Endothelial cell of umbilical vein (primary cell): ENCODE results near the gene FER. TPM values are rescaled to one million over a fixed set of nuclear protein-coding genes. Genes with fewer than 3 reads are reported as not detected.
"Not testable (repeated sequence)": the region's sequence is repeated elsewhere in the genome, so short reads cannot be mapped to it uniquely, and the experiment has no call there.

ENCODE experiments used
- BruUV-seq: library from RNA; stranded (reverse); fragments of 400-500 nt; replicated peaks from 2 replicates; lab custom pipeline; 2021; lab: Mats Ljungman, UMichigan
- CTCF ChIA-PET: fragments of 300-600, 350-600 bp; sonication (Branson Sonifier 250); formaldehyde crosslinking; loops from one replicate; lab custom pipeline; 2021; ENCODE audit warnings: antibody characterized with exemption, inconsistent platforms; lab: Charles Lee
- POLR2A ChIA-PET: fragments of 300-600, 350-600 bp; sonication (Branson Sonifier 250); formaldehyde crosslinking; loops from one replicate; lab custom pipeline; 2021; ENCODE audit warnings: antibody characterized with exemption, inconsistent platforms; lab: Charles Lee
- DNase-seq: peaks from one replicate; pipeline ENCODE4 v3.0.0-alpha.2; 2011; ENCODE audit warnings: low read depth, low spot score
- FAIRE-seq: peaks from 2 replicates; lab custom pipeline; 2011; peaks lifted over from hg19 to GRCh38; lab: Jason Lieb, UNC
- H2AFZ ChIP-seq: 2 replicates; pipeline ENCODE4 v1.6.0; 2012; ENCODE audit warnings: low read depth, low read length, control low read depth, inconsistent platforms
- H3K27ac ChIP-seq: 2 replicates; pipeline ENCODE4 v1.5.1; 2011; ENCODE audit warnings: low read depth, mild to moderate bottlenecking, control low read depth, low read length, moderate library complexity; ENCODE audit not compliant: insufficient read depth
- H3K27me3 ChIP-seq, 2 experiments: 2 replicates each; pipeline versions ENCODE4 v1.6.0 to v1.6.1; 2011; ENCODE audit warnings: low read length in 2 of 2, mixed read lengths in 1 of 2; ENCODE audit not compliant: control insufficient read depth in 2 of 2, insufficient read depth in 2 of 2
- H3K36me3 ChIP-seq, 2 experiments: 2 replicates in 1 of 2; 3 replicates in 1 of 2; pipeline ENCODE4 v1.5.1; 2011; ENCODE audit warnings: low read length in 2 of 2, mild to moderate bottlenecking in 1 of 2, moderate library complexity in 1 of 2; ENCODE audit not compliant: control insufficient read depth in 2 of 2, insufficient read depth in 2 of 2; ENCODE audit errors: extremely low read depth in 1 of 2
- H3K4me1 ChIP-seq: 3 replicates; pipeline ENCODE4 v1.5.1; 2011; ENCODE audit warnings: mild to moderate bottlenecking, low read length; ENCODE audit not compliant: control insufficient read depth, insufficient read depth; ENCODE audit errors: extremely low read depth
- H3K4me2 ChIP-seq: 2 replicates; pipeline ENCODE4 v1.6.1; 2011; ENCODE audit warnings: low read length, control low read depth, mixed read lengths; ENCODE audit not compliant: insufficient read depth
- H3K4me3 ChIP-seq, 3 experiments: fragments of 200-600 bp in 1 of 3; sonication (generic), shearing (Covaris generic) in 1 of 3; replicated peaks in 1 of 3; 2 replicates each; pipeline ENCODE4 v1.5.1; 2011 to 2016; ENCODE audit warnings: control low read depth in 3 of 3, low read length in 3 of 3, mild to moderate bottlenecking in 2 of 3, inconsistent platforms in 1 of 3, low read depth in 1 of 3, moderate library complexity in 1 of 3; ENCODE audit not compliant: insufficient read depth in 1 of 3
- H3K79me2 ChIP-seq: 2 replicates; pipeline ENCODE4 v1.6.0; 2012; ENCODE audit warnings: low read length, inconsistent platforms; ENCODE audit not compliant: control insufficient read depth, insufficient read depth
- H3K9ac ChIP-seq: replicated peaks from 2 replicates; pipeline ENCODE3; 2011; ENCODE audit warnings: low read length, control low read depth; ENCODE audit not compliant: insufficient read depth; ENCODE audit errors: extremely low read depth
- H3K9me1 ChIP-seq: replicated peaks from 3 replicates; pipeline ENCODE4 v1.6.0; 2011; ENCODE audit warnings: mild to moderate bottlenecking, low read length; ENCODE audit not compliant: control insufficient read depth, insufficient read depth; ENCODE audit errors: extremely low read depth
- H3K9me3 ChIP-seq: replicated peaks from 2 replicates; pipeline ENCODE4 v1.5.1; 2012; ENCODE audit warnings: low read length, inconsistent platforms; ENCODE audit not compliant: control insufficient read depth, insufficient read depth
- H4K20me1 ChIP-seq: replicated peaks from 2 replicates; pipeline ENCODE3; 2011; ENCODE audit warnings: mild to moderate bottlenecking, low read length; ENCODE audit not compliant: control insufficient read depth, insufficient read depth; ENCODE audit errors: extremely low read depth
- FOS ChIP-seq: IDR thresholded peaks from 2 replicates; pipeline ENCODE4 v1.6.1; 2011; ENCODE audit warnings: mild to moderate bottlenecking, low read length, moderate library complexity, borderline replicate concordance; ENCODE audit not compliant: insufficient read depth
- POLR2A ChIP-seq: IDR thresholded peaks from 2 replicates; pipeline ENCODE4 v1.6.1; 2012; ENCODE audit warnings: low read depth, mild to moderate bottlenecking, control low read depth, low read length
- POLR2AphosphoS5 ChIP-seq: IDR thresholded peaks from 2 replicates; pipeline ENCODE4 v1.6.1; 2012; ENCODE audit warnings: low read depth, mild to moderate bottlenecking, control low read depth, low read length, moderate library complexity; ENCODE audit not compliant: insufficient read depth
- dilution Hi-C: fragments of 300-500 bp; cut with MboI; formaldehyde crosslinking; loops from one replicate; pipeline ENCODE4 v1.15.0; 2019; ENCODE audit warnings: low sequenced_read_pairs; ENCODE audit not compliant: extremely low pct_ligation_motif_present
- intact Hi-C: fragments of 100-400 bp; cut with micrococcal nuclease; formaldehyde crosslinking; loops from one replicate; pipeline ENCODE4 v1.10.0; 2022
- polyA plus RNA-seq, 4 experiments: library from polyadenylated mRNA; depleted of rRNA in 3 of 4; stranded (reverse) in 3 of 4; unstranded in 1 of 4; fragments of >200 nt; gene quantifications; 2 replicates each; pipeline versions ENCODE4 v1.2.1 to v1.2.3, GENCODE V29; 2011 to 2012; ENCODE audit warnings: missing spikeins in 1 of 4
- total RNA-seq: library from RNA; stranded (reverse); gene quantifications from 2 replicates; pipeline ENCODE4 v1.2.3, GENCODE V29; 2021

The FER gene
- total and polyA plus RNA-seq, 2 donors (not counting 3 experiments of a cell fraction or from before 2014, with no cell fraction given) = 2.3 to 27.5 TPM

DNA sequence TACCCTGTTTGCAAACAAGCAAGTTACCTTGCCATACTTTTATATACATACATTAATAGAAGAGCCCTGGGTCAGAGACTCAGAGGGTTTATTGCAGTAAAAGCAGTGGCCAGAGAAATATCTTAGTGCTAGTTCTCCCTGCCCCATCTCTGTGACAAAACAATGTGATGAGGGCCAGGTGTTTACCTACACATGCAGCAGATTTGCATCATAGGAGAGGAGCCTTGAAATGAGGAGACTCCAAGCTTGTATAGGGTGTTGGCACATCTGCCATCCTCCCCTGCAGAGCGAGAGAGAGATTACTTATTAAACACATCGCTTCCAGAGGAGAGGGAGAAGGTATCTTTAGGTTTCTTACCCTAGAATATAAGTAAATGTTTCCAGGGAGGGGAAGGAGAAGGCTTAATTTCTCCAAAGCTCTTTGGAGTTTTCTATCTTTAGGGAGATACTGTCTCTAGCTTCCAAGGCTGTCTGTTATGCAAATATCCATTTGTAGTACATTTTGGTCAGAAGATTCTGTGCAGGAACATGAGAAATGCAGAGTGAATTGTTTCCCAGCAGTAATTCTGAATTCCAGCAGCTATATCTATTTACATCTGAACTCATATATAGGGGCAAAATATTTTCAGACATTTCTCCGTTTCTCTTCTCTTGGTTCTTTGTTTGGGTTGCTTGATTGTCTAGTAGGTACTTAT, 15.7 kb downstream of the FER start:
- CTCF ChIA-PET = no interaction called here
- intact Hi-C loops = no loop called here
- BruUV-seq = no TSS peak
- no peaks in the 10 kb centered on the region for H3K9me1 ChIP-seq
- no peak overlapping the region for H2AFZ ChIP-seq
- H3K36me3 ChIP-seq = peaks cover 0 to 2% of the 10 kb centered on the region in 2 experiments
- peaks cover 6% of the 10 kb centered on the region for H3K79me2 ChIP-seq
- no peaks in the 10 kb centered on the region for H3K27me3 ChIP-seq
- no peak overlapping the region for H3K9ac ChIP-seq
- H3K9me3 ChIP-seq = no peaks in the 10 kb centered on the region
- no peak overlapping the region for H3K4me3 ChIP-seq
- no peak for TF ChIP-seq FOS
- TF ChIP-seq POLR2A = no peak
- no peak overlapping the region for H3K4me2 ChIP-seq
- DNase-seq (no peak), FAIRE-seq (no peak)
- no peak overlapping the region for H3K27ac ChIP-seq
- H4K20me1 ChIP-seq = peaks cover 3% of the 10 kb centered on the region
- H3K4me1 ChIP-seq = no peaks in the 10 kb centered on the region
- POLR2A ChIA-PET = no interaction called here
- dilution Hi-C loops = no loop called here

DNA sequence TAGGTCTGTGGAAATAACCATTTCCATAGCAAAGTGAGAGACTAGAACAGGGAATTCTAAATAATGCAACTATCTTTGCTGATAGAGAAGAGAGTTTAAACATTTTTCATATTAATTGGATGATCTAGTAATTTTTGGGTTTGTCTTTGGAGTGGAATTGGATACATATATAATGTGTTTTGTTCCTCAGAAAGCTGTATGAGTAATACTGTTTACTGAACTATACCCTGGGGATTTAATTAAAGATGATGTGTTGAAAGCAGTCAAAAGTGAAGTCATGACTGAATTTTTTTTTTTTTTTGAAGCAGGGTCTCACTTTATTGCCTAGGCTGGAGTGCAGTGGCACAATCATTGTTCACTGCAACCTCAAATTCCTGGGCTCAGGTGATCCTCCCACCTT, 17.9 kb downstream of the FER start:
- Histone ChIP-seq H3K79me2 (peaks cover 2% of the 10 kb centered on the region), H4K20me1 (no peaks in the 10 kb centered on the region), H2AFZ (no peak overlapping the region), H3K9ac (no peak overlapping the region), H3K9me1 (no peaks in the 10 kb centered on the region), H3K27me3 (no peaks in the 10 kb centered on the region), H3K4me3 (no peak overlapping the region), H3K4me1 (no peaks in the 10 kb centered on the region), H3K4me2 (no peak overlapping the region), H3K9me3 (no peaks in the 10 kb centered on the region), H3K27ac (no peak overlapping the region), H3K36me3 (no peaks in the 10 kb centered on the region)
- BruUV-seq = no TSS peak
- no peak for FAIRE-seq
- ChIA-PET POLR2A (no interaction called here), CTCF (no interaction called here)
- dilution Hi-C loops = no loop called here
- no peak for DNase-seq
- intact Hi-C loops = no loop called here
- no peak for TF ChIP-seq FOS
- no peak for TF ChIP-seq POLR2AphosphoS5

DNA sequence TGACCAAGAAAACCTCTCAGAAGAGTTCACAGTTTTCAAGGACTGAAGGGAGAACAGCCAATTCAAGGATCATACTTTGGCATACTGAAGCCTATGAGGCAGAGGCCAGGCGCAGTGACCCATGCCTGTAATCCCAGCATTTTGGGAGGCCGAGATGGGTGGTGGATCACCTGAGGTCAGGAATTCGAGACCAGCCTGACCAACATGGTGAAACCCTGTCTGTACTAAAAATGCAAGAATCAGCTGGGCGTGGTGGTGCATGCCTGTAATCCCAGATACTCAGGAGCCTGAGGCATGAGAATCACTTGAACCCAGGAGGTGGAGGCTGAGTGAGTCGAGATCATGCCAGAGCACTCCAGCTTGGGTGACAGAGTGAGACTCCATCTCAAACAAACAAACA, 19.2 kb downstream of the FER start:
- H3K79me2 ChIP-seq, H3K36me3 ChIP-seq, intact Hi-C loops, H4K20me1 ChIP-seq, H3K27ac ChIP-seq, H3K9me3 ChIP-seq, H3K4me2 ChIP-seq, H3K9me1 ChIP-seq, POLR2A ChIA-PET, H3K4me3 ChIP-seq, H3K4me1 ChIP-seq, FAIRE-seq, DNase-seq, CTCF ChIA-PET, BruUV-seq, H3K9ac ChIP-seq, H2AFZ ChIP-seq, dilution Hi-C loops, H3K27me3 ChIP-seq: not testable (repeated sequence)
